Measurements from ENCODE around the gene NPS.

- TF ChIP-seq CTCF (IDR thresholded peaks at IDR 0.05) (no peak), POLR2A (IDR thresholded peaks at IDR 0.05) (no peak)
Observed at GRCh38 chr10:127569210-127569609, 20.1 kb downstream of the NPS start.
